Thyroid gland (tissue), 4 donors: ENCODE measurements around the gene SND1.

Experiments
- CTCF ChIP-seq, 6 experiments: fragments of 200-600 bp in 3 of 6; fragments of 450-650 bp in 3 of 6; sonication (generic) in 3 of 6; IDR thresholded peaks; one replicate each; pipeline ENCODE4 v1.5.1; 2016 to 2019; ENCODE audit warnings: antibody characterized with exemption in 6 of 6, mild to moderate bottlenecking in 2 of 6, inconsistent platforms in 1 of 6, moderate library complexity in 1 of 6
- POLR2A ChIP-seq, 2 donors: fragments of 450-650 bp; IDR thresholded peaks; one replicate each; pipeline ENCODE4 v1.6.1; 2017; ENCODE audit warnings: antibody characterized with exemption in 2 of 2, mild to moderate bottlenecking in 2 of 2, moderate library complexity in 1 of 2

- TF ChIP-seq POLR2A (IDR thresholded peaks at IDR 0.05): no peak
- TF ChIP-seq CTCF (IDR thresholded peaks at IDR 0.05): no peak
Measured at GRCh38 chr7:127653396-127653795, 1.4 kb downstream of the SND1 start.
